Left colon (tissue), 2 donors: Measurements from ENCODE around the gene PLEKHA7. TPM values are rescaled to one million over a fixed set of nuclear protein-coding genes. Genes with fewer than 3 reads are reported as not detected.
A peak's percentile ranks its signal among the peaks of the same experiment; 100 is the strongest.

Experiments
- ATAC-seq: fragments of 200-7000 bp; cut with Tn5 transposase; one replicate; pipeline ENCODE4 v1.9.1; 2020; ENCODE audit warnings: mild to moderate bottlenecking, moderate library complexity
- DNase-seq, 2 donors: peaks; one replicate each; pipeline ENCODE4 v3.0.0-alpha.2; 2020
- intact Hi-C, 2 donors: fragments of 100-400 bp; cut with DNase I in 1 of 2; cut with micrococcal nuclease in 1 of 2; formaldehyde crosslinking; loops; one replicate each; pipeline versions ENCODE4 v1.11.2 to v1.14.0; 2022; cut with DNase I, micrococcal nuclease
- total RNA-seq, 2 donors: library from RNA; stranded (reverse); fragmentation: NEBNext Ultra II Directional; extraction: Animal tissue kit (Norgen Biotek cat#: 25700); gene quantifications; one replicate each; pipeline ENCODE4 v1.2.1, GENCODE V29; 2021
- donor health status: DM: no; HTN: no; CAD: no.
- donor health status: DM: yes; HTN: yes; CAD: no.

Gene PLEKHA7
- total RNA-seq, 2 donors from 2014 or later: 81.3 to 110 TPM

GRCh38 chr11:16791191-16791961 is 222.8 kb downstream of the PLEKHA7 start:
- DNase-seq (no peak), ATAC-seq (peak; percentile 1)
- intact Hi-C loops: no loop called here

DNA sequence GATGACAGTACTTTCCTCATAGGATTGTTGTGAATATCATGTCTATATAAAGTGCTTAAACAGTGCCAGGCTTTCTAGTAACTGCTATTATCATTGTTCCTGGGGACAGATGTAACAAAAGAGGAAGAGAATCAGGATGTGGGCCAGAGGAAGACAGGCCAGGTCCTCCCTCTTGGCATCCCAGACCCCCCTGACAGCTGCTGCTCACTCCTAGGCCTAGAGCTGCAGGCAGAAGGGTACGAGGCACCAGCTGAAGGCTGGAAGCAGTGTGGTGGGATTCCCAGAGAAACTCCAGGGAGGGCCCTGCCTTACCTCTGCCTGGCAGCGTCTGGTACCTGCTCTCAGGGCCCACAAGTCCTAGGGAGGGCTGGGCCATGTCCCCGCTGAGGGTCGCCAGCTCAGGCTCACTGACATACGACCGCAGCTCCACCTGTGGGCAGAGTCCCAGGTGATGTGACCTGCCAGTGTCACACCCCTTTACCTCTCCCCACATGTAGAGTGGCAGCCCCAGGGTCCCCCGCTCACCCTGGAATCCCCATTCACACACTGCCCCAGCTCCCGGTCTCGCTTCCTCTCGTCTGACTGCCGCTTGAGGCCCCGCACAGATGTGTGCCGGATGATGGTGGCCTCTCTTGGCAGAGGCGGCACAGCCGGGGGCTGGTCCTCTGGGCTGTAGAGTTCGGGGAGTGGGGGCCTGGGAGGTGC is 223.6 kb downstream of the PLEKHA7 start:
- DNase-seq: no peak
- no peak for ATAC-seq
- intact Hi-C loops: no loop called here

- intact Hi-C loops: no loop called here
- ATAC-seq (no peak), DNase-seq (no peak)
Observed at GRCh38 chr11:16789560-16790485, 224.4 kb downstream of the PLEKHA7 start.

- DNase-seq (no peak), ATAC-seq (no peak)
- intact Hi-C loops: no loop called here
Observed at GRCh38 chr11:16789063-16789420, 225.2 kb downstream of the PLEKHA7 start.

DNA sequence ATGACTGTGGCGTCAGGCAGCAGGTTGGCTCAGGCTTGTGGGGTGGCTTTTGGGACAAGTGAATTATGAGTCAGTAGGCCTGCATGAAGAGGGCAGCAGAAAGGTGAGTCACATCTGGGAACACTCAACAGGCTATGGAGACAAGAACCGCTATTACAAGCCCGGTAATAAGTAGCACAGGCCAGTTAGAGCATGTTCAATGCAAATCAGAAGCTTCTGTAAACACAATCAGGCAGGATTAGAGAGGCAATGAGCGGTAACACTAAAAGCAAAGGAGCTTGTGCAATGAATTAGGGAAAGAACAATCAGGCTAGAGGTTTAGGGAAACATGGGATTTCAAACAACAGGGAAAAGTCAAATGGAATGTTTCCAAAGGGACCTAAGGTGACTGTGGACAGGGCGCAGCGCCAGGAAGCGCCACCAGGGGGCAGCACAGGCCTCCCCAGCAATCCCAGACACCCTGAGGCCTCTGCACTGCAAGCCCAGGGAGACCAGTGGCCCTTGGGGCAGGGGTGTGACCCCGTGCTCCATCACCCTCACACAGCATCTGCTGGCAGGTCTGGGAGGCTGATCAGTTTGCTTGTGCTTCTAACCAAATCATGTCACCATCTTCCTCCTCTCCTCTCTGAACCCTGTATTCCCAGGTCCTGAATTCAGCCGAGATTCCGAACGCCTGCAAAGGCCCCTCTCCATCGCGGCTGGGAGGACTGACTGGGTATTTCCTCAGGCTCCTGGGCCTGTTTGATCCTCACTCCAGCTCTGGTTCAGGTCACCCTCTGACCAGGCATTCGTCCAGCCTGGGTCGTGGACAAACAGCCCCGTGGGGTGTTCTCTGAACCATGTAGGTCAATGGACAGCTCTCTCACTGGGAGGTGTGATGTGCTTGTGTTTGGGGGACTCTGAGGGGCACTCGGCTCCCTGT is 225.8 kb downstream of the PLEKHA7 start:
- ATAC-seq (peak; percentile 73), DNase-seq (peak; percentile 41 to 76)
- intact Hi-C loops: no loop called here

DNA sequence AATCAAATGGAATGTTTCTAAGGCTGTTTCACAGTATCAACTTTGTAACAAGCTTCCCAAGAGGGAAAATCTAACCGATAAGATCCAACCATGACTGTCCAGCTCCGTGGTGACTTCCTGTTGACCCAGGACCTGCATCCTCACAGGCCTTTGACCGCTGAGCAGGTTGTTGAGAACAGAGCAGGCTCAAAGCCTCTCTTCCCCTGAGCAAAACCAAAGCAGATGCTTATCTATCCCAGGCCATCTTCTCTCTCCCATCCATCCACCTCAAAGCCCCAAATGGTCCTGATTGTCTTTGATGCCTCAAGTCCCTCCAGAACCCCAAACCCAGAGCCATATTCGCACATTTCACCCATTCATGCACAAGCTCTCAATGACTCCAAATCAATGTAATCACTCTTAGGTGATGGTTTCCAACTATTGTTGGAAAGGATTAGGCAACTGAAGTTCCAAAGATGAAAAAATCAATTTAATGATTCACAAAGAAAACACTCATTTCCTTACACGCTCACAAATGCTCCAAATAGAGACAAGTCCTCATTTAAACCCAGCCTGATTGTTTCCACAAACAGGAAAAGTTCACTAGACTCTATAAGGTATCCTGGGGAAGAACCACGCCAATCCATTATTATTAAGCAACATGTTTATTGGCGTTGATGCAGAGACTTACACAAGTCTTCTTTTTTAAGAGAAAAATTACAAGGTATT is 227.0 kb downstream of the PLEKHA7 start:
- DNase-seq (no peak), ATAC-seq (no peak)
- intact Hi-C loops: no loop called here

- intact Hi-C loops: no loop called here
- ATAC-seq: peak; percentile 43
Observed at GRCh38 chr11:16786131-16786530, 228.1 kb downstream of the PLEKHA7 start.

GRCh38 chr11:16785520-16786128 is 228.6 kb downstream of the PLEKHA7 start:
- intact Hi-C loops: no loop called here
- DNase-seq: peak; percentile 53 to 63
- ATAC-seq: peak; percentile 69

More at GRCh38 chr11:16786131-16786530, 228.1 kb downstream of the PLEKHA7 start:
- DNase-seq: no peak

GRCh38 chr11:16784666-16785065 is 229.5 kb downstream of the PLEKHA7 start:
- ATAC-seq (no peak), DNase-seq (no peak)
- intact Hi-C loops: no loop called here

DNA sequence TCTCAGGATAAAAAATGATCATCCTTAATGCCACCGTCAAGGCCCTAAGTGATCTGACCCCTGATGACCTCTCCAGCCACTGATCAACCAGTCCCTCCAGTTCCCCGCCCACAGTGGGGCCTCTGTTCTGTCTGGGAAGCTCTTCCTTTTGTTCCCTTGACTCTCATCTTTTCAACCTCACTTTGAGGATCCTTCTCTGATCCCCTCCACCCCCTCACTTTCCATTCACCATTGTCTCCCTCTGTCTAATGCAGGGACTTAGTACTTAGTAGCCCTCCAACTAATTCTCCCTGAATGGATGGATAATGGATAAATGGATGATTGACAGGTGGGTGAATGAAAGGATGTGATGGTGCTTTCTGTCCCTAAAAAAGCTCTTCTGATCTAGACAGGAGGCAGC is 230.1 kb downstream of the PLEKHA7 start:
- no peak for DNase-seq
- no peak for ATAC-seq
- intact Hi-C loops: no loop called here

DNA sequence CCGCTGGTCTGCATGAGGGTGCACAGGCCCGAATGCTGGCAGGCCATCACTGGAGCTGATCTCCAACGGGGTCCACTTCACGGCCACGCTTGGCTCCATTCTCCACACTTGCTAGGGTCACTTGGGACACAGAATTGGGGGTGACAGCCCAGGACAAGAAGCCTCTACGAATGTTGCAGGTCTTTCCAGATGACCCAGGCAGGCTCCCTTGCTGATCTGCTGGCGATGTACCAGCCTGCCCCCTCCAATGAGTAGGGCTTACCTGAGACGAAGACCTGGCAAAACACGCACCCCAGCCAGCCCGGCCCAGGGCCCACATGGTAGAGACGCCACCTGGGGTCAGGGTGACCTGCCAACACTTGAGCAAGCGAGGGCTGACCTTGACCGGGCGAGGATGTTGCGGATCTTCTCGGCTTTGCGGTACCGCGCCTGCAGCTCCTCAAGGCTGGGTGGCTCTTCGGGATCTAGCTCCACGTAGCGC is 230.9 kb downstream of the PLEKHA7 start:
- ATAC-seq (no peak), DNase-seq (no peak)
- intact Hi-C loops: no loop called here

- intact Hi-C loops: no loop called here
- DNase-seq (no peak), ATAC-seq (no peak)
Observed at GRCh38 chr11:16781936-16782919, 232.0 kb downstream of the PLEKHA7 start.

GRCh38 chr11:16780698-16781550 is 233.3 kb downstream of the PLEKHA7 start:
- no peak for DNase-seq
- no peak for ATAC-seq
- intact Hi-C loops: no loop called here

DNA sequence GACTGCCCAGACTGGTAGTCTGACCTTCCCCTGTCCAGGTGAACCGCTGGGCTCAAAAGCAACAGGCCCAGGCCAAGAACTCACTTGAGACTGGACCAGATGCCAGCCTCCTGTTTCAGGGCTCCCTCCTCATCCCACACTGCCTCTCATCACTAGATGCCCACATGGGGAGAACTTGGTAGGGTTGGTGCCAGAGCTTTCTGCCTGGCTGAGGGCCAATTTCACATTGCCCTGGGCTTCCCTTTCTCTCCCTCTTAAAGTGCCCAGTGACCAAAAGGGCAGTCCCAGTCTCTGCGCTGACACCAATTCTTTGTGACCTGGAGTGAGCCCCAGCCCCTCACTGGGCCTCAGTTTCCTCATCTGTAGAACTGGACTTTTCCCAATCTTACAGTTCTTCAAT is 234.1 kb downstream of the PLEKHA7 start:
- DNase-seq (no peak), ATAC-seq (peak; percentile 11)
- intact Hi-C loops: no loop called here

- peak; percentile 93 for ATAC-seq
- intact Hi-C loops: no loop called here
- DNase-seq: peak; percentile 53 to 68
Observed at GRCh38 chr11:16779436-16779835, 234.8 kb downstream of the PLEKHA7 start.
